ENCODE results near the gene SUMF1.

Gene SUMF1

GRCh38 chr3:4340411-4341335, 126.4 kb downstream of the SUMF1 start:
- TF ChIP-seq ZNF8 (CRISPR knock-in tag; IDR thresholded peaks at IDR 0.05) (no peak), BACH2 (CRISPR knock-in tag; IDR thresholded peaks at IDR 0.05; ENCODE audit: borderline replicate concordance) (no peak), ESRRG (CRISPR knock-in tag; IDR thresholded peaks at IDR 0.05) (no peak), TOX (CRISPR knock-in tag; IDR thresholded peaks at IDR 0.05; ENCODE audit: borderline replicate concordance) (no peak), OSR1 (CRISPR knock-in tag; IDR thresholded peaks at IDR 0.05) (no peak), ZFP30 (CRISPR knock-in tag; IDR thresholded peaks at IDR 0.05) (no peak), PATZ1 (CRISPR knock-in tag; IDR thresholded peaks at IDR 0.05; ENCODE audit: borderline replicate concordance) (no peak), GLIS3 (CRISPR knock-in tag; IDR thresholded peaks at IDR 0.05) (no peak), PPARA (CRISPR knock-in tag; IDR thresholded peaks at IDR 0.05; ENCODE audit: borderline replicate concordance) (no peak), RARB (CRISPR knock-in tag; IDR thresholded peaks at IDR 0.05) (no peak), POU6F1 (CRISPR knock-in tag; IDR thresholded peaks at IDR 0.05; ENCODE audit: borderline replicate concordance, low read depth) (no peak), ISL1 (CRISPR knock-in tag; IDR thresholded peaks at IDR 0.05) (no peak)
- no peak for ATAC-seq

GRCh38 chr3:4340077-4340410, 127.0 kb downstream of the SUMF1 start:
- no peak for ATAC-seq
- TF ChIP-seq SNAI2 (CRISPR knock-in tag; IDR thresholded peaks at IDR 0.05) (no peak), ZNF565 (CRISPR knock-in tag; conservative IDR thresholded peaks at IDR 0.05; ENCODE audit: low read depth) (no peak), TOX (CRISPR knock-in tag; IDR thresholded peaks at IDR 0.05; ENCODE audit: borderline replicate concordance) (no peak), ZC3H10 (CRISPR knock-in tag; IDR thresholded peaks at IDR 0.05) (no peak), ZFP30 (CRISPR knock-in tag; IDR thresholded peaks at IDR 0.05) (no peak), RARB (CRISPR knock-in tag; IDR thresholded peaks at IDR 0.05) (no peak), ZNF8 (CRISPR knock-in tag; IDR thresholded peaks at IDR 0.05) (no peak), ARNTL (CRISPR knock-in tag; IDR thresholded peaks at IDR 0.05; ENCODE audit: borderline replicate concordance, low read depth) (no peak), POU6F1 (CRISPR knock-in tag; IDR thresholded peaks at IDR 0.05; ENCODE audit: borderline replicate concordance, low read depth) (no peak), CSDC2 (CRISPR knock-in tag; IDR thresholded peaks at IDR 0.05) (no peak), PPARA (CRISPR knock-in tag; IDR thresholded peaks at IDR 0.05; ENCODE audit: borderline replicate concordance) (no peak), OSR1 (CRISPR knock-in tag; IDR thresholded peaks at IDR 0.05) (no peak), ESRRG (CRISPR knock-in tag; IDR thresholded peaks at IDR 0.05) (no peak), ZNF70 (CRISPR knock-in tag; IDR thresholded peaks at IDR 0.05) (no peak)

- TF ChIP-seq SNAI2 (CRISPR knock-in tag; IDR thresholded peaks at IDR 0.05) (no peak), RARB (CRISPR knock-in tag; IDR thresholded peaks at IDR 0.05) (no peak), BACH2 (CRISPR knock-in tag; IDR thresholded peaks at IDR 0.05; ENCODE audit: borderline replicate concordance) (no peak), OSR1 (CRISPR knock-in tag; IDR thresholded peaks at IDR 0.05) (no peak), ESRRG (CRISPR knock-in tag; IDR thresholded peaks at IDR 0.05) (no peak), ZNF70 (CRISPR knock-in tag; IDR thresholded peaks at IDR 0.05) (no peak), ZNF565 (CRISPR knock-in tag; conservative IDR thresholded peaks at IDR 0.05; ENCODE audit: low read depth) (no peak), ARNTL (CRISPR knock-in tag; IDR thresholded peaks at IDR 0.05; ENCODE audit: borderline replicate concordance, low read depth) (no peak)
- ATAC-seq, result no peak
Observed at GRCh38 chr3:4338751-4339150, 128.3 kb downstream of the SUMF1 start.

GRCh38 chr3:4336850-4337546, 130.1 kb downstream of the SUMF1 start:
- TF ChIP-seq ARNTL (CRISPR knock-in tag; IDR thresholded peaks at IDR 0.05; ENCODE audit: borderline replicate concordance, low read depth) (no peak), CSDC2 (CRISPR knock-in tag; IDR thresholded peaks at IDR 0.05) (no peak), TCF4 (CRISPR knock-in tag; IDR thresholded peaks at IDR 0.05; ENCODE audit: borderline replicate concordance) (no peak), ZFP30 (CRISPR knock-in tag; IDR thresholded peaks at IDR 0.05) (no peak), ESRRG (CRISPR knock-in tag; IDR thresholded peaks at IDR 0.05) (no peak), TOX (CRISPR knock-in tag; IDR thresholded peaks at IDR 0.05; ENCODE audit: borderline replicate concordance) (no peak), ZNF565 (CRISPR knock-in tag; conservative IDR thresholded peaks at IDR 0.05; ENCODE audit: low read depth) (no peak), ZFP3 (CRISPR knock-in tag; IDR thresholded peaks at IDR 0.05) (no peak), ZC3H10 (CRISPR knock-in tag; IDR thresholded peaks at IDR 0.05) (no peak), ZNF8 (CRISPR knock-in tag; IDR thresholded peaks at IDR 0.05) (no peak), PATZ1 (CRISPR knock-in tag; IDR thresholded peaks at IDR 0.05; ENCODE audit: borderline replicate concordance) (no peak), SNAI2 (CRISPR knock-in tag; IDR thresholded peaks at IDR 0.05) (no peak), CSRNP3 (CRISPR knock-in tag; IDR thresholded peaks at IDR 0.05) (no peak), ZNF70 (CRISPR knock-in tag; IDR thresholded peaks at IDR 0.05) (no peak)

More at GRCh38 chr3:4336850-4337546, 130.1 kb downstream of the SUMF1 start:
- no peak; the same call in 2 of the 3 replicates for ATAC-seq
